IMR-90 (cell line): ENCODE measurements around the gene GPR3. TPM values are rescaled to one million over a fixed set of nuclear protein-coding genes. Genes with fewer than 3 reads are reported as not detected.

ENCODE experiments used
- ATAC-seq: fragments of 200-7000 bp; cut with Tn5 transposase; 2 replicates; pipeline ENCODE4 v1.9.1; 2020; ENCODE audit warnings: low read depth, mild to moderate bottlenecking, moderate library complexity
- BruUV-seq: library from RNA; stranded (reverse); fragments of 400-500 nt; replicated peaks from 2 replicates; lab custom pipeline; 2021; lab: Mats Ljungman, UMichigan
- CTCF ChIA-PET: fragments of 300-600 bp; formaldehyde crosslinking; extraction: SDS; loops from one replicate; lab custom pipeline; 2021; ENCODE audit warnings: antibody characterized with exemption; lab: Yijun Ruan, JAX
- POLR2A ChIA-PET: fragments of 300-600 bp; sonication (Branson Sonifier 250); formaldehyde crosslinking; loops from one replicate; lab custom pipeline; 2022; ENCODE audit warnings: antibody characterized with exemption; ENCODE audit not compliant: unreplicated experiment; lab: Charles Lee
- DNase-seq: peaks from one replicate; pipeline ENCODE4 v3.0.0; 2013
- H2AFZ ChIP-seq: replicated peaks from 2 replicates; pipeline ENCODE3; 2013; ENCODE audit warnings: low read length, mild to moderate bottlenecking; ENCODE audit not compliant: poor library complexity
- H2AK5ac ChIP-seq: 2 replicates; pipeline ENCODE4 v1.6.1; 2013; ENCODE audit warnings: low read depth, low read length, inconsistent platforms
- H2AK9ac ChIP-seq: replicated peaks from 2 replicates; pipeline ENCODE3; 2013; ENCODE audit warnings: mild to moderate bottlenecking, low read depth, low read length, moderate library complexity; ENCODE audit not compliant: poor library complexity
- H2BK120ac ChIP-seq: 2 replicates; pipeline ENCODE4 v1.6.1; 2013; ENCODE audit warnings: low read depth, low read length, inconsistent platforms
- H2BK15ac ChIP-seq: 3 replicates; pipeline ENCODE4 v1.6.1; 2013; ENCODE audit warnings: low read depth, low read length, inconsistent platforms
- H2BK20ac ChIP-seq: 2 replicates; pipeline ENCODE4 v1.6.1; 2013; ENCODE audit warnings: low read depth, mild to moderate bottlenecking, inconsistent platforms, low read length, moderate library complexity
- H2BK5ac ChIP-seq: 2 replicates; pipeline ENCODE4 v1.6.1; 2013; ENCODE audit warnings: mild to moderate bottlenecking, low read depth, low read length, inconsistent platforms; ENCODE audit not compliant: poor library complexity, severe bottlenecking
- H3K14ac ChIP-seq: replicated peaks from 2 replicates; pipeline ENCODE4 v1.6.1; 2013; ENCODE audit warnings: low read depth, low read length, inconsistent platforms
- H3K18ac ChIP-seq: 2 replicates; pipeline ENCODE4 v1.6.1; 2013; ENCODE audit warnings: low read depth, low read length, control low read depth
- H3K23ac ChIP-seq: 2 replicates; pipeline ENCODE4 v1.6.1; 2013; ENCODE audit warnings: low read depth, low read length, inconsistent platforms
- H3K27ac ChIP-seq: 2 replicates; pipeline ENCODE4 v1.5.1; 2013; ENCODE audit warnings: mild to moderate bottlenecking, control low read depth, low read length; ENCODE audit not compliant: insufficient read depth
- H3K27me3 ChIP-seq: 2 replicates; pipeline ENCODE4 v1.6.1; 2013; ENCODE audit warnings: low read length; ENCODE audit not compliant: control insufficient read depth, insufficient read depth
- H3K36me3 ChIP-seq: 2 replicates; pipeline ENCODE4 v1.6.1; 2013; ENCODE audit warnings: low read length, mixed read lengths; ENCODE audit not compliant: control insufficient read depth, insufficient read depth
- H3K4ac ChIP-seq: 2 replicates; pipeline ENCODE4 v1.6.1; 2013; ENCODE audit warnings: low read depth, low read length, inconsistent platforms
- H3K4me1 ChIP-seq: 2 replicates; pipeline ENCODE4 v1.6.1; 2013; ENCODE audit warnings: low read length, mixed read lengths; ENCODE audit not compliant: control insufficient read depth, insufficient read depth
- H3K4me2 ChIP-seq: 2 replicates; pipeline ENCODE4 v1.6.1; 2013; ENCODE audit warnings: low read depth, mild to moderate bottlenecking, control low read depth, low read length, moderate library complexity
- H3K4me3 ChIP-seq: 2 replicates; pipeline ENCODE4 v1.5.1; 2013; ENCODE audit warnings: low read depth, mild to moderate bottlenecking, control low read depth, low read length, moderate library complexity; ENCODE audit not compliant: insufficient read depth
- H3K56ac ChIP-seq: 2 replicates; pipeline ENCODE4 v1.6.1; 2013; ENCODE audit warnings: low read length, inconsistent platforms; ENCODE audit not compliant: insufficient read depth; ENCODE audit errors: extremely low read depth
- H3K79me1 ChIP-seq, 2 experiments: 2 replicates each; pipeline ENCODE4 v1.6.1; 2013; ENCODE audit warnings: low read length in 2 of 2, inconsistent platforms in 1 of 2, low read depth in 1 of 2
- H3K9ac ChIP-seq: 2 replicates; pipeline ENCODE4 v1.6.1; 2013; ENCODE audit warnings: low read depth, low read length, control low read depth
- H3K9me1 ChIP-seq: 2 replicates; pipeline ENCODE4 v1.6.1; 2013; ENCODE audit warnings: low read length, inconsistent platforms; ENCODE audit not compliant: insufficient read depth
- H3K9me3 ChIP-seq: 2 replicates; pipeline ENCODE4 v1.6.1; 2013; ENCODE audit warnings: low read length; ENCODE audit not compliant: control insufficient read depth, insufficient read depth
- H4K20me1 ChIP-seq: 2 replicates; pipeline ENCODE4 v1.6.1; 2013; ENCODE audit warnings: low read length, inconsistent platforms; ENCODE audit not compliant: insufficient read depth
- H4K5ac ChIP-seq: 2 replicates; pipeline ENCODE4 v1.6.1; 2013; ENCODE audit warnings: mild to moderate bottlenecking, low read depth, low read length, control low read depth
- H4K8ac ChIP-seq, 2 experiments: 2 replicates each; pipeline ENCODE4 v1.6.1; 2013; ENCODE audit warnings: low read depth in 2 of 2, low read length in 2 of 2, control low read depth in 1 of 2, inconsistent platforms in 1 of 2
- H4K91ac ChIP-seq: 2 replicates; pipeline ENCODE4 v1.6.1; 2013; ENCODE audit warnings: low read depth, low read length, inconsistent platforms; ENCODE audit not compliant: insufficient read depth
- BHLHE40 ChIP-seq: fragments of 150-350 bp; IDR thresholded peaks from 2 replicates; pipeline ENCODE4 v1.6.1; 2016; ENCODE audit warnings: mild to moderate bottlenecking, low read depth, low read length
- CEBPB ChIP-seq: IDR thresholded peaks from 2 replicates; pipeline ENCODE4 v1.6.1; 2012; ENCODE audit warnings: low read depth, low read length, improper control_type of control experiment
- CHD1 ChIP-seq: IDR thresholded peaks from 2 replicates; pipeline ENCODE4 v1.6.1; 2012; ENCODE audit warnings: low read depth, low read length, improper control_type of control experiment
- CTCF ChIP-seq: conservative IDR thresholded peaks from 2 replicates; pipeline ENCODE4 v1.5.1; 2012; ENCODE audit warnings: mild to moderate bottlenecking, low read depth, low read length, improper control_type of control experiment
- ELK1 ChIP-seq: fragments of 150-350 bp; IDR thresholded peaks from 2 replicates; pipeline ENCODE4 v1.6.1; 2016; ENCODE audit warnings: low read depth, mild to moderate bottlenecking, low read length, moderate library complexity, borderline replicate concordance
- FOS ChIP-seq: fragments of 150-350 bp; IDR thresholded peaks from 2 replicates; pipeline ENCODE4 v1.6.1; 2016; ENCODE audit warnings: low read depth, low read length
- MAFK ChIP-seq: IDR thresholded peaks from 2 replicates; pipeline ENCODE4 v1.6.1; 2012; ENCODE audit warnings: low read depth, low read length, improper control_type of control experiment
- MAZ ChIP-seq: IDR thresholded peaks from 2 replicates; pipeline ENCODE4 v1.6.1; 2012; ENCODE audit warnings: low read depth, mild to moderate bottlenecking, low read length, improper control_type of control experiment, moderate library complexity, borderline replicate concordance
- MXI1 ChIP-seq: IDR thresholded peaks from 2 replicates; pipeline ENCODE4 v1.6.1; 2012; ENCODE audit warnings: low read depth, mild to moderate bottlenecking, low read length, moderate library complexity, borderline replicate concordance
- NFE2L2 ChIP-seq: fragments of 150-350 bp; IDR thresholded peaks from 2 replicates; pipeline ENCODE4 v1.6.1; 2016; ENCODE audit warnings: low read depth, mild to moderate bottlenecking, low read length
- POLR2A ChIP-seq: IDR thresholded peaks from 2 replicates; pipeline ENCODE4 v1.6.1; 2012; ENCODE audit warnings: mild to moderate bottlenecking, low read depth, low read length
- RAD21 ChIP-seq: IDR thresholded peaks from 2 replicates; pipeline ENCODE4 v1.6.1; 2012; ENCODE audit warnings: low read length, improper control_type of control experiment
- RCOR1 ChIP-seq: IDR thresholded peaks from 2 replicates; pipeline ENCODE4 v1.6.1; 2012; ENCODE audit warnings: mild to moderate bottlenecking, low read length, improper control_type of control experiment; ENCODE audit not compliant: insufficient replicate concordance
- RFX5 ChIP-seq: IDR thresholded peaks from 2 replicates; pipeline ENCODE4 v1.8.0; 2012; ENCODE audit warnings: low read depth, mild to moderate bottlenecking, low read length, moderate library complexity
- SMC3 ChIP-seq: fragments of 150-350 bp; IDR thresholded peaks from 2 replicates; pipeline ENCODE4 v1.6.1; 2016; ENCODE audit warnings: low read depth, mild to moderate bottlenecking, antibody characterized with exemption, low read length, moderate library complexity
- USF2 ChIP-seq: fragments of 150-350 bp; IDR thresholded peaks from 2 replicates; pipeline ENCODE4 v1.6.1; 2017; ENCODE audit warnings: mild to moderate bottlenecking, antibody characterized with exemption, low read length, low read depth
- WGBS, 2 experiments: methylation state at CpG; one replicate each; pipeline versions ENCODE4 v1.1.5 to v1.1.7; 2013; ENCODE audit warnings: missing lambda C conversion rate in 2 of 2; ENCODE audit not compliant: insufficient read length in 1 of 2; ENCODE audit errors: extremely low coverage in 2 of 2; 5-methylcytosine and 5-hydroxymethylcytosine counted together
- dilution Hi-C: fragments of 300-500 bp; cut with HindIII; formaldehyde crosslinking; loops from one replicate; pipeline ENCODE4 v1.14.3; 2018; ENCODE audit warnings: low sequenced_read_pairs; ENCODE audit not compliant: unreplicated experiment
- in situ Hi-C: fragments of 300-500 bp; cut with MboI; formaldehyde crosslinking; loops from 3 replicates; pipeline ENCODE4 v1.14.3; 2019; ENCODE audit warnings: low sequenced_read_pairs, inconsistent platforms, mixed read lengths
- intact Hi-C: fragments of 100-400 bp; cut with micrococcal nuclease; formaldehyde crosslinking; loops from 2 replicates; pipeline ENCODE4 v1.10.0; 2022
- polyA plus RNA-seq, 3 experiments: library from polyadenylated mRNA; depleted of rRNA; stranded (reverse); fragments of >200 nt; gene quantifications; 2 replicates each; pipeline ENCODE4 v1.2.3, GENCODE V29; 2012; ENCODE audit warnings: low replicate concordance in 1 of 3
- total RNA-seq: library from RNA; depleted of rRNA; stranded (reverse); fragments of >200 nt; gene quantifications from 2 replicates; pipeline ENCODE4 v1.2.3, GENCODE V29; 2012

GPR3 gene
- total and polyA plus RNA-seq, 2 of the 4 experiments (the other 2 are of a cell fraction): 0.72 to 4.8 TPM

- CTCF ChIA-PET: interaction anchor here (0.5 to 1.6 kb wide), 3 partner anchors 31 to 769 kb away, joined by 3 to 6 read pairs (median 3); no protein-coding TSS in a partner anchor
Measured at GRCh38 chr1:27356619-27357280, 35.7 kb upstream of the GPR3 start.

More at GRCh38 chr1:27356619-27357280, 35.7 kb upstream of the GPR3 start:
- POLR2A ChIA-PET: no interaction called here
- H2BK5ac ChIP-seq: no peak overlapping the region
- no peak overlapping the region for H2AK5ac ChIP-seq
- H3K4me3 ChIP-seq: no peak overlapping the region
- H3K27ac ChIP-seq: no peak overlapping the region
- TF ChIP-seq POLR2A: no peak
- no peak for TF ChIP-seq MXI1
- no peak for TF ChIP-seq CEBPB
- TF ChIP-seq MAFK: no peak
- TF ChIP-seq NFE2L2: no peak
- no peak for TF ChIP-seq ELK1
- no peak for TF ChIP-seq MAZ
- no peak for TF ChIP-seq CHD1
- no peak for TF ChIP-seq RAD21
- no peak for TF ChIP-seq RFX5
- TF ChIP-seq RCOR1: no peak
- no peak for TF ChIP-seq FOS
- TF ChIP-seq BHLHE40: no peak
- TF ChIP-seq USF2: no peak
- TF ChIP-seq CTCF: no peak
- TF ChIP-seq SMC3: no peak
- in situ Hi-C loops: no loop called here
- ATAC-seq (no peak), DNase-seq (no peak)
- H3K56ac ChIP-seq: no peak overlapping the region
- intact Hi-C loops: loop anchor here (1.0 kb wide), 1 partner anchor 39 kb away; no protein-coding TSS in a partner anchor
- no peak overlapping the region for H4K8ac ChIP-seq
- H3K14ac ChIP-seq: no peak overlapping the region
- no peak overlapping the region for H3K9ac ChIP-seq
- WGBS, 2 experiments: 82% methylated on average over 22 of the region's 37 CpGs; no CpG with 5 or more reads in 1 of the 2 experiments
- no peak overlapping the region for H2BK15ac ChIP-seq
- H2BK20ac ChIP-seq: no peak overlapping the region
- no peak overlapping the region for H3K18ac ChIP-seq
- no peak overlapping the region for H2BK120ac ChIP-seq
- H3K9me1 ChIP-seq: no peaks in the 10 kb centered on the region
- no peak overlapping the region for H3K23ac ChIP-seq
- peaks cover 35% of the 10 kb centered on the region for H3K36me3 ChIP-seq
- H3K27me3 ChIP-seq: no peaks in the 10 kb centered on the region
- H3K4me2 ChIP-seq: no peak overlapping the region
- H4K5ac ChIP-seq: no peak overlapping the region
- no peak overlapping the region for H2AFZ ChIP-seq
- no peaks in the 10 kb centered on the region for H3K9me3 ChIP-seq
- no peak overlapping the region for H3K4ac ChIP-seq
- dilution Hi-C loops: no loop called here
- no peaks in the 10 kb centered on the region for H4K20me1 ChIP-seq
- H2AK9ac ChIP-seq: no peak overlapping the region
- H3K79me1 ChIP-seq: no peaks in the 10 kb centered on the region
- no peaks in the 10 kb centered on the region for H3K4me1 ChIP-seq
- H4K91ac ChIP-seq: no peak overlapping the region
- BruUV-seq: no TSS peak
